ENCODE results near the gene THOC1.

THOC1 gene

GRCh38 chr18:240175-240574 lies 27.7 kb downstream of the THOC1 start:
- H3K27me3 ChIP-seq, result no peaks in the 10 kb centered on the region
- H3K4me2 ChIP-seq, result no peak overlapping the region
- peaks cover 63 to 91% (median 83%) of the 10 kb centered on the region in 11 experiments for H3K36me3 ChIP-seq
- no peaks in the 10 kb centered on the region for H4K20me1 ChIP-seq
- H3K9me3 ChIP-seq (replicated peaks in 1 of 11), result peaks cover 0 to 3% (median 0%) of the 10 kb centered on the region in 11 experiments; a peak in 1 of 22 replicates
- no peak overlapping the region for H3K9ac ChIP-seq
- no peaks in the 10 kb centered on the region for H3K4me1 ChIP-seq
- no peak overlapping the region for H3K4me3 ChIP-seq
- TF ChIP-seq Cebpa-rat (IDR thresholded peaks at IDR 0.05), result no peak
- no peak overlapping the region for H3K27ac ChIP-seq

- H3K4me2 ChIP-seq, result no peak overlapping the region
- H3K9me3 ChIP-seq (replicated peaks in 1 of 11), result no peaks in the 10 kb centered on the region
- H3K9ac ChIP-seq, result no peak overlapping the region
- no peaks in the 10 kb centered on the region for H3K27me3 ChIP-seq
- 0 out of 22 replicates have a peak, but pooled peaks cover 0 to 9% (median 0%) of the 10 kb centered on the region in 11 experiments for H4K20me1 ChIP-seq
- no peak for TF ChIP-seq Cebpa-rat (IDR thresholded peaks at IDR 0.05)
- H3K36me3 ChIP-seq, result peaks cover 32 to 73% (median 59%) of the 10 kb centered on the region in 11 experiments
- H3K4me3 ChIP-seq, result no peak overlapping the region
- no peaks in the 10 kb centered on the region for H3K4me1 ChIP-seq
- no peak overlapping the region for H3K27ac ChIP-seq
These were observed 36.3 kb downstream of the THOC1 start for GRCh38 chr18:231563-231962.

- Histone ChIP-seq H3K36me3 (peaks cover 62 to 97% (median 83%) of the 10 kb centered on the region in 11 experiments), H3K9me3 (replicated peaks in 1 of 11) (no peaks in the 10 kb centered on the region), H3K4me1 (no peaks in the 10 kb centered on the region), H3K4me2 (no peak overlapping the region), H4K20me1 (0 out of 22 replicates have a peak, but pooled peaks cover 0 to 9% (median 0%) of the 10 kb centered on the region in 11 experiments), H3K9ac (no peak overlapping the region), H3K27ac (no peak overlapping the region), H3K4me3 (no peak overlapping the region), H3K27me3 (no peaks in the 10 kb centered on the region)
- no peak for TF ChIP-seq Cebpa-rat (IDR thresholded peaks at IDR 0.05)
These were observed 39.3 kb downstream of the THOC1 start for GRCh38 chr18:228586-228985.

GRCh38 chr18:227902-228301 lies 39.9 kb downstream of the THOC1 start:
- no peak overlapping the region for H3K27ac ChIP-seq
- H3K36me3 ChIP-seq, result peaks cover 69 to 97% (median 88%) of the 10 kb centered on the region in 11 experiments
- 0 out of 22 replicates have a peak, but pooled peaks cover 0 to 9% (median 0%) of the 10 kb centered on the region in 11 experiments for H4K20me1 ChIP-seq
- no peak overlapping the region for H3K4me3 ChIP-seq
- no peaks in the 10 kb centered on the region for H3K4me1 ChIP-seq
- no peak overlapping the region for H3K9ac ChIP-seq
- TF ChIP-seq Cebpa-rat (IDR thresholded peaks at IDR 0.05), result no peak
- no peaks in the 10 kb centered on the region for H3K9me3 ChIP-seq (replicated peaks in 1 of 11)
- no peaks in the 10 kb centered on the region for H3K27me3 ChIP-seq
- H3K4me2 ChIP-seq, result no peak overlapping the region

GRCh38 chr18:227374-227773 lies 40.5 kb downstream of the THOC1 start:
- Histone ChIP-seq H3K36me3 (peaks cover 74 to 97% (median 93%) of the 10 kb centered on the region in 11 experiments), H3K4me3 (no peak overlapping the region), H3K9ac (no peak overlapping the region), H3K27me3 (no peaks in the 10 kb centered on the region), H4K20me1 (0 out of 22 replicates have a peak, but pooled peaks cover 0 to 9% (median 0%) of the 10 kb centered on the region in 11 experiments), H3K27ac (no peak overlapping the region), H3K9me3 (replicated peaks in 1 of 11) (no peaks in the 10 kb centered on the region), H3K4me2 (no peak overlapping the region), H3K4me1 (no peaks in the 10 kb centered on the region)
- no peak for TF ChIP-seq Cebpa-rat (IDR thresholded peaks at IDR 0.05)

- Histone ChIP-seq H3K36me3 (peaks cover 82 to 100% (median 93%) of the 10 kb centered on the region in 11 experiments), H3K27ac (no peak overlapping the region), H3K4me2 (no peak overlapping the region), H3K9me3 (replicated peaks in 1 of 11) (no peaks in the 10 kb centered on the region), H3K4me1 (no peaks in the 10 kb centered on the region), H3K9ac (no peak overlapping the region), H4K20me1 (0 out of 22 replicates have a peak, but pooled peaks cover 0 to 9% (median 0%) of the 10 kb centered on the region in 11 experiments), H3K27me3 (no peaks in the 10 kb centered on the region), H3K4me3 (no peak overlapping the region)
- TF ChIP-seq Cebpa-rat (IDR thresholded peaks at IDR 0.05), result no peak
These were observed 42.1 kb downstream of the THOC1 start for GRCh38 chr18:225745-226144.

- no peak overlapping the region for H3K9ac ChIP-seq
- no peak overlapping the region for H3K4me2 ChIP-seq
- H3K4me1 ChIP-seq, result no peaks in the 10 kb centered on the region
- peaks cover 0 to 13% (median 6%) of the 10 kb centered on the region in 11 experiments; a peak in 11 of 22 replicates for H3K9me3 ChIP-seq (replicated peaks in 1 of 11)
- H4K20me1 ChIP-seq, result no peaks in the 10 kb centered on the region
- no peak overlapping the region for H3K27ac ChIP-seq
- H3K27me3 ChIP-seq, result no peaks in the 10 kb centered on the region
- peaks cover 74 to 99% (median 92%) of the 10 kb centered on the region in 11 experiments for H3K36me3 ChIP-seq
- no peak for TF ChIP-seq Cebpa-rat (IDR thresholded peaks at IDR 0.05)
- no peak overlapping the region for H3K4me3 ChIP-seq
These were observed 47.1 kb downstream of the THOC1 start for GRCh38 chr18:220708-221107.

- Histone ChIP-seq H3K9me3 (replicated peaks in 1 of 11) (peaks cover 0 to 13% (median 6%) of the 10 kb centered on the region in 11 experiments; a peak in 11 of 22 replicates), H3K36me3 (peaks cover 74 to 99% (median 92%) of the 10 kb centered on the region in 11 experiments), H3K4me1 (no peaks in the 10 kb centered on the region), H3K27me3 (no peaks in the 10 kb centered on the region), H3K9ac (no peak overlapping the region), H3K27ac (no peak overlapping the region), H3K4me3 (no peak overlapping the region), H4K20me1 (no peaks in the 10 kb centered on the region; a peak in 1 of 22 replicates), H3K4me2 (no peak overlapping the region)
- TF ChIP-seq Cebpa-rat (IDR thresholded peaks at IDR 0.05), result no peak
These were observed 50.1 kb downstream of the THOC1 start for GRCh38 chr18:217532-218336.

GRCh38 chr18:215448-216010 lies 52.3 kb downstream of the THOC1 start:
- peaks cover 0 to 13% (median 6%) of the 10 kb centered on the region in 11 experiments; a peak in 11 of 22 replicates for H3K9me3 ChIP-seq (replicated peaks in 1 of 11)
- H3K4me2 ChIP-seq, result no peak overlapping the region
- no peaks in the 10 kb centered on the region for H3K27me3 ChIP-seq
- no peak overlapping the region for H3K27ac ChIP-seq
- H4K20me1 ChIP-seq, result peaks cover 0 to 4% (median 0%) of the 10 kb centered on the region in 11 experiments; a peak in 2 of 22 replicates
- peaks cover 83 to 100% (median 96%) of the 10 kb centered on the region in 11 experiments for H3K36me3 ChIP-seq
- no peak for TF ChIP-seq Cebpa-rat (IDR thresholded peaks at IDR 0.05)
- H3K4me1 ChIP-seq, result no peaks in the 10 kb centered on the region
- no peak overlapping the region for H3K4me3 ChIP-seq
- no peak overlapping the region for H3K9ac ChIP-seq

Measured in BLaER1 treated with 17β-estradiol and CSF1 and Interleukin-3, amounts not matched to agents 10 nM and 100 nM (cell line).